T-helper 2 cell treated with Interferon-gamma antibody and Interleukin-4, amounts not matched to agents 5 μg/mL and 100 μg/mL, for 36 hours (primary cell): ENCODE results near the gene COL23A1.
"Not testable (repeated sequence)": the region's sequence is repeated elsewhere in the genome, so short reads cannot be mapped to it uniquely, and the experiment has no call there.

Experiments
- DNase-seq: peaks from one replicate; pipeline ENCODE4 v3.0.0; 2021; ENCODE audit warnings: low spot score
- H3K27ac Mint-ChIP-seq: one replicate; pipeline ENCODE4 v1.8.0; 2021; ENCODE audit warnings: mild to moderate bottlenecking, mixed read lengths
- H3K27me3 Mint-ChIP-seq: one replicate; pipeline ENCODE4 v1.8.0; 2021; ENCODE audit warnings: low read depth, mixed read lengths
- H3K36me3 Mint-ChIP-seq: one replicate; pipeline ENCODE4 v1.8.0; 2021; ENCODE audit warnings: low read depth, mixed read lengths
- H3K4me1 Mint-ChIP-seq: one replicate; pipeline ENCODE4 v1.8.0; 2021; ENCODE audit warnings: low read depth, mixed read lengths
- H3K4me3 Mint-ChIP-seq: one replicate; pipeline ENCODE4 v1.8.0; 2022; ENCODE audit warnings: mild to moderate bottlenecking, moderate library complexity, mixed read lengths
- H3K9me3 Mint-ChIP-seq: one replicate; pipeline ENCODE4 v1.8.0; 2021; ENCODE audit warnings: mixed read lengths

The COL23A1 gene

GRCh38 chr5:178606269-178606668, 16.1 kb upstream of the COL23A1 start:
- Mint-ChIP-seq H3K4me3 (no peak overlapping the region), H3K27ac (no peak overlapping the region), H3K36me3 (peaks cover 65% of the 10 kb centered on the region), H3K4me1 (no peaks in the 10 kb centered on the region), H3K9me3 (no peaks in the 10 kb centered on the region), H3K27me3 (no peaks in the 10 kb centered on the region)
- DNase-seq = no peak

- Mint-ChIP-seq H3K27me3 (no peaks in the 10 kb centered on the region), H3K4me3 (no peak overlapping the region), H3K36me3 (peaks cover 64% of the 10 kb centered on the region), H3K4me1 (no peaks in the 10 kb centered on the region), H3K27ac (no peak overlapping the region), H3K9me3 (no peaks in the 10 kb centered on the region)
- no peak for DNase-seq
Observed at GRCh38 chr5:178605788-178606187, 15.6 kb upstream of the COL23A1 start.

GRCh38 chr5:178602752-178603151, 12.6 kb upstream of the COL23A1 start:
- no peaks in the 10 kb centered on the region for H3K4me1 Mint-ChIP-seq
- H3K9me3 Mint-ChIP-seq = peaks cover 10% of the 10 kb centered on the region
- no peak overlapping the region for H3K27ac Mint-ChIP-seq
- DNase-seq = no peak
- peaks cover 64% of the 10 kb centered on the region for H3K36me3 Mint-ChIP-seq
- H3K4me3 Mint-ChIP-seq = no peak overlapping the region
- no peaks in the 10 kb centered on the region for H3K27me3 Mint-ChIP-seq

GRCh38 chr5:178595750-178596149, 5.6 kb upstream of the COL23A1 start:
- Mint-ChIP-seq H3K4me3 (no peak overlapping the region), H3K36me3 (peaks cover 35% of the 10 kb centered on the region), H3K27me3 (peaks cover 13% of the 10 kb centered on the region), H3K27ac (no peak overlapping the region), H3K4me1 (peaks cover 2% of the 10 kb centered on the region), H3K9me3 (peaks cover 43% of the 10 kb centered on the region)
- no peak for DNase-seq

GRCh38 chr5:178595150-178595549, 5.0 kb upstream of the COL23A1 start:
- peaks cover 15% of the 10 kb centered on the region for H3K27me3 Mint-ChIP-seq
- no peak overlapping the region for H3K27ac Mint-ChIP-seq
- H3K4me3 Mint-ChIP-seq = no peak overlapping the region
- H3K4me1 Mint-ChIP-seq = peaks cover 4% of the 10 kb centered on the region
- H3K36me3 Mint-ChIP-seq = peaks cover 33% of the 10 kb centered on the region
- no peak for DNase-seq
- peaks cover 43% of the 10 kb centered on the region for H3K9me3 Mint-ChIP-seq

GRCh38 chr5:178590924-178591423, 781 bp upstream of the COL23A1 start:
- no peak for DNase-seq
- Mint-ChIP-seq H3K36me3 (peaks cover 13% of the 10 kb centered on the region), H3K4me3 (peak overlapping the region; percentile 71), H3K27ac (no peak overlapping the region), H3K4me1 (peaks cover 4% of the 10 kb centered on the region), H3K9me3 (peaks cover 22% of the 10 kb centered on the region), H3K27me3 (peaks cover 49% of the 10 kb centered on the region)

- Mint-ChIP-seq H3K4me3 (peak overlapping the region; percentile 29), H3K4me1 (peaks cover 4% of the 10 kb centered on the region), H3K36me3 (peaks cover 2% of the 10 kb centered on the region), H3K27ac (no peak overlapping the region), H3K27me3 (peaks cover 49% of the 10 kb centered on the region), H3K9me3 (peaks cover 7% of the 10 kb centered on the region)
- DNase-seq = no peak
Observed at GRCh38 chr5:178589180-178590140, 733 bp downstream of the COL23A1 start.

- Mint-ChIP-seq H3K27ac (no peak overlapping the region), H3K4me1 (peaks cover 4% of the 10 kb centered on the region), H3K4me3 (peak overlapping the region; percentile 29), H3K36me3 (no peaks in the 10 kb centered on the region), H3K9me3 (peaks cover under 1% of the 10 kb centered on the region), H3K27me3 (peaks cover 49% of the 10 kb centered on the region)
- DNase-seq = no peak
Observed at GRCh38 chr5:178588769-178589168, 1.4 kb downstream of the COL23A1 start.

- no peak overlapping the region for H3K4me3 Mint-ChIP-seq
- peaks cover 49% of the 10 kb centered on the region for H3K27me3 Mint-ChIP-seq
- H3K36me3 Mint-ChIP-seq = no peaks in the 10 kb centered on the region
- H3K9me3 Mint-ChIP-seq = no peaks in the 10 kb centered on the region
- no peak for DNase-seq
- peaks cover 4% of the 10 kb centered on the region for H3K4me1 Mint-ChIP-seq
- H3K27ac Mint-ChIP-seq = no peak overlapping the region
Observed at GRCh38 chr5:178587763-178588611, 2.2 kb downstream of the COL23A1 start.

GRCh38 chr5:178586396-178586795, 3.8 kb downstream of the COL23A1 start:
- no peaks in the 10 kb centered on the region for H3K9me3 Mint-ChIP-seq
- no peak overlapping the region for H3K4me3 Mint-ChIP-seq
- peaks cover 43% of the 10 kb centered on the region for H3K27me3 Mint-ChIP-seq
- no peak for DNase-seq
- no peak overlapping the region for H3K27ac Mint-ChIP-seq
- H3K4me1 Mint-ChIP-seq = peaks cover 4% of the 10 kb centered on the region
- no peaks in the 10 kb centered on the region for H3K36me3 Mint-ChIP-seq

- H3K36me3 Mint-ChIP-seq, H3K9me3 Mint-ChIP-seq, H3K27ac Mint-ChIP-seq, H3K4me1 Mint-ChIP-seq, DNase-seq, H3K4me3 Mint-ChIP-seq: not testable (repeated sequence)
- H3K27me3 Mint-ChIP-seq = peaks cover 33% of the 10 kb centered on the region
Observed at GRCh38 chr5:178585421-178585820, 4.8 kb downstream of the COL23A1 start.

GRCh38 chr5:178583279-178583678, 6.9 kb downstream of the COL23A1 start:
- Mint-ChIP-seq H3K9me3 (no peaks in the 10 kb centered on the region), H3K27me3 (peaks cover 23% of the 10 kb centered on the region), H3K4me1 (no peaks in the 10 kb centered on the region), H3K4me3 (no peak overlapping the region), H3K36me3 (no peaks in the 10 kb centered on the region), H3K27ac (no peak overlapping the region)
- DNase-seq = no peak

GRCh38 chr5:178582291-178582690, 7.9 kb downstream of the COL23A1 start:
- no peak overlapping the region for H3K27ac Mint-ChIP-seq
- no peak for DNase-seq
- no peaks in the 10 kb centered on the region for H3K4me1 Mint-ChIP-seq
- H3K27me3 Mint-ChIP-seq = peaks cover 18% of the 10 kb centered on the region
- H3K36me3 Mint-ChIP-seq = no peaks in the 10 kb centered on the region
- H3K4me3 Mint-ChIP-seq = no peak overlapping the region
- H3K9me3 Mint-ChIP-seq = no peaks in the 10 kb centered on the region

- peaks cover 14% of the 10 kb centered on the region for H3K27me3 Mint-ChIP-seq
- no peaks in the 10 kb centered on the region for H3K36me3 Mint-ChIP-seq
- H3K4me1 Mint-ChIP-seq = no peaks in the 10 kb centered on the region
- H3K9me3 Mint-ChIP-seq = no peaks in the 10 kb centered on the region
- H3K27ac Mint-ChIP-seq = no peak overlapping the region
- DNase-seq = no peak
- no peak overlapping the region for H3K4me3 Mint-ChIP-seq
Observed at GRCh38 chr5:178581621-178582020, 8.6 kb downstream of the COL23A1 start.
